ENCODE measurements around the gene ZNF646. TPM values are rescaled to one million over a fixed set of nuclear protein-coding genes. Genes with fewer than 3 reads are reported as not detected.

The ZNF646 gene
- total and polyA plus RNA-seq, 2 of the 13 experiments (the other 11 are each of a cell fraction or from before 2014, with no cell fraction given), result 3.4 to 10.9 TPM

Other genes starting within 250 kb of the ZNF646 start
- gene BCL7C, start 180.3 kb upstream of the ZNF646 start, total RNA-seq (2016; rRNA removed; fragmentation: Illumina TruSeq; extraction: Trizol), result 20.6 and 33.8 TPM in 2 replicates
- 17.3 and 17.7 TPM in 2 replicates for gene BCL7C, start 180.3 kb upstream of the ZNF646 start, polyA plus RNA-seq (2011; rRNA removed)
- 0.11 and 0.13 TPM in 2 replicates for gene CTF1, start 177.8 kb upstream of the ZNF646 start, total RNA-seq (2016; rRNA removed; fragmentation: Illumina TruSeq; extraction: Trizol)
- gene CTF1, start 177.8 kb upstream of the ZNF646 start, polyA plus RNA-seq (2011; rRNA removed), result 1.8 and 2.6 TPM in 2 replicates
- gene FBXL19, start 150.8 kb upstream of the ZNF646 start, total RNA-seq (2016; rRNA removed; fragmentation: Illumina TruSeq; extraction: Trizol), result 7.4 and 13.7 TPM in 2 replicates
- 6.0 and 10.1 TPM in 2 replicates for gene FBXL19, start 150.8 kb upstream of the ZNF646 start, polyA plus RNA-seq (2011; rRNA removed)
- 6.3 and 11.4 TPM in 2 replicates for gene ORAI3, start 125.4 kb upstream of the ZNF646 start, total RNA-seq (2016; rRNA removed; fragmentation: Illumina TruSeq; extraction: Trizol)
- 32.0 and 41.3 TPM in 2 replicates for gene ORAI3, start 125.4 kb upstream of the ZNF646 start, polyA plus RNA-seq (2011; rRNA removed)
- 3.6 and 5.6 TPM in 2 replicates for gene SETD1A, start 116.7 kb upstream of the ZNF646 start, total RNA-seq (2016; rRNA removed; fragmentation: Illumina TruSeq; extraction: Trizol)
- 3.2 and 3.8 TPM in 2 replicates for gene SETD1A, start 116.7 kb upstream of the ZNF646 start, polyA plus RNA-seq (2011; rRNA removed)
- 58.8 and 69.7 TPM in 2 replicates for gene HSD3B7, start 89.2 kb upstream of the ZNF646 start, total RNA-seq (2016; rRNA removed; fragmentation: Illumina TruSeq; extraction: Trizol)
- 32.9 and 40.9 TPM in 2 replicates for gene HSD3B7, start 89.2 kb upstream of the ZNF646 start, polyA plus RNA-seq (2011; rRNA removed)
- gene STX1B, start 63.8 kb upstream of the ZNF646 start, total RNA-seq (2016; rRNA removed; fragmentation: Illumina TruSeq; extraction: Trizol), result 1.7 and 3.0 TPM in 2 replicates
- 1.3 and 2.1 TPM in 2 replicates for gene STX1B, start 63.8 kb upstream of the ZNF646 start, polyA plus RNA-seq (2011; rRNA removed)
- 29.2 and 31.3 TPM in 2 replicates for gene STX4, start 40.9 kb upstream of the ZNF646 start, total RNA-seq (2016; rRNA removed; fragmentation: Illumina TruSeq; extraction: Trizol)
- gene STX4, start 40.9 kb upstream of the ZNF646 start, polyA plus RNA-seq (2011; rRNA removed), result 34.6 and 37.0 TPM in 2 replicates
- 7.5 and 9.8 TPM in 2 replicates for gene ZNF668, start 182 bp upstream of the ZNF646 start, total RNA-seq (2016; rRNA removed; fragmentation: Illumina TruSeq; extraction: Trizol)
- gene ZNF668, start 182 bp upstream of the ZNF646 start, polyA plus RNA-seq (2011; rRNA removed), result 3.8 and 4.0 TPM in 2 replicates
- 0.65 and 2.2 TPM in 2 replicates for gene PRSS53, start 14.5 kb downstream of the ZNF646 start, total RNA-seq (2016; rRNA removed; fragmentation: Illumina TruSeq; extraction: Trizol)
- 6.9 and 7.4 TPM in 2 replicates for gene PRSS53, start 14.5 kb downstream of the ZNF646 start, polyA plus RNA-seq (2011; rRNA removed)
- 92.1 and 141 TPM in 2 replicates for gene VKORC1, start 20.4 kb downstream of the ZNF646 start, total RNA-seq (2016; rRNA removed; fragmentation: Illumina TruSeq; extraction: Trizol)
- 613 and 615 TPM in 2 replicates for gene VKORC1, start 20.4 kb downstream of the ZNF646 start, polyA plus RNA-seq (2011; rRNA removed)
- 24.9 and 25.2 TPM in 2 replicates for gene BCKDK, start 34.0 kb downstream of the ZNF646 start, total RNA-seq (2016; rRNA removed; fragmentation: Illumina TruSeq; extraction: Trizol)
- 42.6 and 54.2 TPM in 2 replicates for gene BCKDK, start 34.0 kb downstream of the ZNF646 start, polyA plus RNA-seq (2011; rRNA removed)
- 69.5 and 79.0 TPM in 2 replicates for gene KAT8, start 43.2 kb downstream of the ZNF646 start, total RNA-seq (2016; rRNA removed; fragmentation: Illumina TruSeq; extraction: Trizol)
- gene KAT8, start 43.2 kb downstream of the ZNF646 start, polyA plus RNA-seq (2011; rRNA removed), result 84.2 and 85.3 TPM in 2 replicates
- gene PRSS8, start 61.3 kb downstream of the ZNF646 start, total RNA-seq (2016; rRNA removed; fragmentation: Illumina TruSeq; extraction: Trizol), result 1.2 and 2.6 TPM in 2 replicates
- gene PRSS8, start 61.3 kb downstream of the ZNF646 start, polyA plus RNA-seq (2011; rRNA removed), result 7.2 and 20.0 TPM in 2 replicates
- gene PRSS36, start 75.6 kb downstream of the ZNF646 start, total RNA-seq (2016; rRNA removed; fragmentation: Illumina TruSeq; extraction: Trizol), result 1.1 and 1.5 TPM in 2 replicates
- 2.1 and 2.7 TPM in 2 replicates for gene PRSS36, start 75.6 kb downstream of the ZNF646 start, polyA plus RNA-seq (2011; rRNA removed)
- gene FUS, start 105.7 kb downstream of the ZNF646 start, total RNA-seq (2016; rRNA removed; fragmentation: Illumina TruSeq; extraction: Trizol), result 64.8 and 68.1 TPM in 2 replicates
- 168 and 176 TPM in 2 replicates for gene FUS, start 105.7 kb downstream of the ZNF646 start, polyA plus RNA-seq (2011; rRNA removed)
- gene PYCARD, start 128.3 kb downstream of the ZNF646 start, total RNA-seq (2016; rRNA removed; fragmentation: Illumina TruSeq; extraction: Trizol), result 4.4 and 4.8 TPM in 2 replicates
- 6.0 and 9.2 TPM in 2 replicates for gene PYCARD, start 128.3 kb downstream of the ZNF646 start, polyA plus RNA-seq (2011; rRNA removed)
- not detected in 2 replicates for gene TRIM72, start 139.7 kb downstream of the ZNF646 start, total RNA-seq (2016; rRNA removed; fragmentation: Illumina TruSeq; extraction: Trizol)
- not detected in 2 replicates for gene TRIM72, start 139.7 kb downstream of the ZNF646 start, polyA plus RNA-seq (2011; rRNA removed)
- not detected in 2 replicates for gene PYDC1, start 142.7 kb downstream of the ZNF646 start, total RNA-seq (2016; rRNA removed; fragmentation: Illumina TruSeq; extraction: Trizol)
- gene PYDC1, start 142.7 kb downstream of the ZNF646 start, polyA plus RNA-seq (2011; rRNA removed), result not detected in 2 replicates
- gene ITGAM, start 185.6 kb downstream of the ZNF646 start, total RNA-seq (2016; rRNA removed; fragmentation: Illumina TruSeq; extraction: Trizol), result 0.11 and 0.20 TPM in 2 replicates
- gene ITGAM, start 185.6 kb downstream of the ZNF646 start, polyA plus RNA-seq (2011; rRNA removed), result 0.01 and 0.09 TPM in 2 replicates